Adrenal gland (tissue), 5 donors: Measurements from ENCODE around the gene ZFP36L1.

Source experiments
- POLR2A ChIP-seq, 2 donors: fragments of 450-650 bp; IDR thresholded peaks; one replicate each; pipeline ENCODE4 v1.6.1; 2017; ENCODE audit warnings: antibody characterized with exemption in 2 of 2, mild to moderate bottlenecking in 2 of 2, moderate library complexity in 1 of 2
- TF ChIP-seq, protein P1 (sequence below), 6 experiments: fragments of 450-650 bp in 4 of 6; fragments of 200-600 bp in 2 of 6; sonication (generic) in 1 of 6; IDR thresholded peaks; 1 replicate in 5 of 6; 2 replicates in 1 of 6; pipeline versions ENCODE4 v1.5.1 to v1.8.0; 2016 to 2021; ENCODE audit warnings: antibody characterized with exemption in 6 of 6, mild to moderate bottlenecking in 2 of 6, moderate library complexity in 1 of 6
- donor health status: DM: no; HTN: no; CAD: no.

DNA sequence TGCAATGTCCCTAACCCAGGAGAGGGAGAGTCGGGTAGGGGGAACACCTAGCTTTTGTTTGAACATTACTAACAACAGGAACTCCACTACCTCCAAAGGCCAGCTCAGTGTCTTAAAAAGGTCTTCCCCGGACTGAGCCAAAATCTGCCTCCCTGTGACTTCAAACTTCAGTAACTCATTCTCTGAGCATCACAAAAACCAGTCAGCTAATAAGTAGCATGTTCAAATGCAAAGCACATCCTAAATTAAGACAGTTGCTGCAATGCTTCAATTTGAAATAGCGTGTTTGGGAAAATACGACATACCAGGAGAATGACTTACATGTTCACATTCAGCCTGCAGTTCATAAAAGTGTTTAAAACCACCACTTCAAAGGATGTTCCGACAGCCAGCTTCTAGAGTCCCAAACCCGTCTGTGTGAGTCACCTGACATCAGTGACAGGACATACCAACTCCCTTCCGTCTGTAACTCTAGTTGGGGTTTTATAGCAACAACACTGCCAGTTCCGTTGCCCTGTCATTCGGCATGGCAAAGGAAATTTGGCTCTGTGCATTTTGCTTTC is 13.0 kb downstream of the ZFP36L1 start:
- TF ChIP-seq, protein P1, sequence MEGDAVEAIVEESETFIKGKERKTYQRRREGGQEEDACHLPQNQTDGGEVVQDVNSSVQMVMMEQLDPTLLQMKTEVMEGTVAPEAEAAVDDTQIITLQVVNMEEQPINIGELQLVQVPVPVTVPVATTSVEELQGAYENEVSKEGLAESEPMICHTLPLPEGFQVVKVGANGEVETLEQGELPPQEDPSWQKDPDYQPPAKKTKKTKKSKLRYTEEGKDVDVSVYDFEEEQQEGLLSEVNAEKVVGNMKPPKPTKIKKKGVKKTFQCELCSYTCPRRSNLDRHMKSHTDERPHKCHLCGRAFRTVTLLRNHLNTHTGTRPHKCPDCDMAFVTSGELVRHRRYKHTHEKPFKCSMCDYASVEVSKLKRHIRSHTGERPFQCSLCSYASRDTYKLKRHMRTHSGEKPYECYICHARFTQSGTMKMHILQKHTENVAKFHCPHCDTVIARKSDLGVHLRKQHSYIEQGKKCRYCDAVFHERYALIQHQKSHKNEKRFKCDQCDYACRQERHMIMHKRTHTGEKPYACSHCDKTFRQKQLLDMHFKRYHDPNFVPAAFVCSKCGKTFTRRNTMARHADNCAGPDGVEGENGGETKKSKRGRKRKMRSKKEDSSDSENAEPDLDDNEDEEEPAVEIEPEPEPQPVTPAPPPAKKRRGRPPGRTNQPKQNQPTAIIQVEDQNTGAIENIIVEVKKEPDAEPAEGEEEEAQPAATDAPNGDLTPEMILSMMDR (IDR thresholded peaks at IDR 0.05) = no peak
- no peak for TF ChIP-seq POLR2A (IDR thresholded peaks at IDR 0.05)
